ENCODE results near the gene KCNAB1. TPM values are rescaled to one million over a fixed set of nuclear protein-coding genes. Genes with fewer than 3 reads are reported as not detected.

KCNAB1 gene
- total and polyA plus RNA-seq, 2 of the 8 experiments (the other 6 are each of a cell fraction or from before 2014, with no cell fraction given), result 0.51 to 2.3 TPM

DNA sequence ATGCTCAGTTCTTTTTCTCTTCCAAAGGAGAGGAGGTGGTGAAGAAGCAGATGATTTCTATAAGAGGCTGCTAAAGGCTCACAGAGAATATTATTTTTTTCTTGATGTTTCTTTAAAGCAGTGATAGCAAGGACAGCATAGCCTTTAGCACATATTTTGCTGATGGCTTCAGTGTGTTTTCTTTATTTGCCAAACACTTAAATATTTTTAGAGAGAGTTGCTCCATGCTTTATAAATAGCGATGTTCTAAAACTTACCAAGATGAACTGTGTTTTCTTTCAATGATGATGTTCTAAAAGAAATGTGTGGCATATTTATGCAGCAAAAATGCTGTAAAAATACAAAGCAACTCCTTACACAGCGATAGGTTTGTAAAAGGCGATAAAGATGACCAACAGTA, 11.8 kb upstream of the KCNAB1 start:
- no peaks in the 10 kb centered on the region for H3K79me2 ChIP-seq (ENCODE audit: control insufficient read depth in 1 of 2, insufficient read depth in 2 of 2, low read length in 2 of 2)
- H2AFZ ChIP-seq (ENCODE audit: low read length), result no peak overlapping the region
- no peak overlapping the region for H3K23ac ChIP-seq (ENCODE audit: insufficient read length)
- no peak overlapping the region for H2BK5ac ChIP-seq (ENCODE audit: low read depth, low read length)
- H3K27me3 ChIP-seq (replicated peaks in 1 of 4; ENCODE audit: control insufficient read depth in 3 of 4, extremely low read depth in 1 of 4, insufficient read depth in 3 of 4, low read length in 3 of 4), result no peaks in the 10 kb centered on the region
- no peak overlapping the region for H2BK15ac ChIP-seq (ENCODE audit: low read length)
- H3K14ac ChIP-seq (ENCODE audit: insufficient read length), result no peak overlapping the region
- no peaks in the 10 kb centered on the region for H3K23me2 ChIP-seq (ENCODE audit: low read depth, low read length)
- H4K91ac ChIP-seq (replicated peaks; ENCODE audit: insufficient read length, low read length), result no peak overlapping the region
- POLR2A ChIA-PET (ENCODE audit: partially characterized antibody), result no interaction called here
- no peak overlapping the region for H3K9ac ChIP-seq (replicated peaks in 1 of 4; ENCODE audit: extremely low read depth in 1 of 4, low read depth in 3 of 4, low read length in 3 of 4)
- no peak overlapping the region for H3K56ac ChIP-seq (replicated peaks; ENCODE audit: insufficient read length, low read depth, low read length)
- no peak overlapping the region for H3K4me2 ChIP-seq (ENCODE audit: insufficient read depth in 1 of 2, low read depth in 2 of 2, low read length in 2 of 2)
- H2BK12ac ChIP-seq (ENCODE audit: low read depth, low read length), result no peak overlapping the region
- H3K4me3 ChIP-seq (ENCODE audit: extremely low read depth in 1 of 4, insufficient read depth in 2 of 4, low read depth in 3 of 4, low read length in 4 of 4), result no peak overlapping the region
- DNase-seq (ENCODE audit: low read depth in 1 of 2, low spot score in 2 of 2) (no peak), FAIRE-seq (no peak)
- no peaks in the 10 kb centered on the region for H4K20me1 ChIP-seq (replicated peaks in 1 of 2; ENCODE audit: control insufficient read depth in 1 of 2, insufficient read depth in 2 of 2, low read length in 2 of 2)
- CTCF ChIA-PET (ENCODE audit: partially characterized antibody), result no interaction called here
- H3K9me3 ChIP-seq (ENCODE audit: insufficient read depth in 2 of 2, low read depth in 1 of 2, low read length in 1 of 2), result no peaks in the 10 kb centered on the region
- H3K79me1 ChIP-seq (ENCODE audit: low read depth, low read length), result no peaks in the 10 kb centered on the region
- 91% methylated on average over 3 of the region's 3 CpGs; no CpG with 5 or more reads in 1 of the 2 experiments for WGBS, 2 experiments (ENCODE audit: extremely low coverage in 1 of 2, insufficient coverage in 1 of 2, insufficient read length in 1 of 2, insufficient replicate concordance in 2 of 2, low coverage in 1 of 2, low lambda C conversion rate in 2 of 2, missing lambda C conversion rate in 1 of 2)
- H2BK20ac ChIP-seq (ENCODE audit: low read length), result no peak overlapping the region
- no peaks in the 10 kb centered on the region for H3K4me1 ChIP-seq (replicated peaks in 1 of 4; ENCODE audit: control insufficient read depth in 3 of 4, insufficient read depth in 4 of 4, low read length in 3 of 4)
- H3K4ac ChIP-seq (replicated peaks; ENCODE audit: insufficient read length, low read depth, low read length), result no peak overlapping the region
- no peak overlapping the region for H2BK120ac ChIP-seq (replicated peaks; ENCODE audit: low read depth, low read length)
- TF ChIP-seq SUZ12 (IDR thresholded peaks at IDR 0.05; ENCODE audit: low read length) (no peak), TCF12 (IDR thresholded peaks at IDR 0.05; ENCODE audit: low read depth, low read length) (no peak), SP2 (IDR thresholded peaks at IDR 0.05; ENCODE audit: low read length) (no peak), CEBPB (IDR thresholded peaks at IDR 0.05; ENCODE audit: low read depth, low read length) (no peak), TBP (IDR thresholded peaks at IDR 0.05; ENCODE audit: low read depth, low read length) (no peak)
- TF ChIP-seq, protein P1, sequence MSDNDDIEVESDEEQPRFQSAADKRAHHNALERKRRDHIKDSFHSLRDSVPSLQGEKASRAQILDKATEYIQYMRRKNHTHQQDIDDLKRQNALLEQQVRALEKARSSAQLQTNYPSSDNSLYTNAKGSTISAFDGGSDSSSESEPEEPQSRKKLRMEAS (IDR thresholded peaks at IDR 0.05), result no peak
- no peak overlapping the region for H3K18ac ChIP-seq (ENCODE audit: extremely low read depth, low read length)
- no peak overlapping the region for H4K8ac ChIP-seq (ENCODE audit: extremely low read depth, insufficient read depth, low read length)
- H2AK5ac ChIP-seq (ENCODE audit: low read depth, low read length), result no peak overlapping the region
- no peaks in the 10 kb centered on the region for H3K36me3 ChIP-seq (ENCODE audit: control insufficient read depth in 2 of 4, insufficient read depth in 4 of 4, low read length in 3 of 4)
- no peak overlapping the region for H4K5ac ChIP-seq (ENCODE audit: insufficient read length, low read depth, low read length)
- H3K27ac ChIP-seq (ENCODE audit: low read depth, low read length), result no peak overlapping the region

All from H1 (cell line).